GM18868 (cell line): ENCODE measurements around the gene CELA2A.
"Not testable (repeated sequence)": the region's sequence is repeated elsewhere in the genome, so short reads cannot be mapped to it uniquely, and the experiment has no call there.

Experiments used
- ATAC-seq: cut with Tn5 transposase; IDR thresholded peaks from one replicate; pipeline ENCODE4 v1.9.1; 2021; ENCODE audit warnings: mild to moderate bottlenecking, moderate library complexity; ENCODE audit not compliant: unreplicated experiment

The CELA2A gene

DNA sequence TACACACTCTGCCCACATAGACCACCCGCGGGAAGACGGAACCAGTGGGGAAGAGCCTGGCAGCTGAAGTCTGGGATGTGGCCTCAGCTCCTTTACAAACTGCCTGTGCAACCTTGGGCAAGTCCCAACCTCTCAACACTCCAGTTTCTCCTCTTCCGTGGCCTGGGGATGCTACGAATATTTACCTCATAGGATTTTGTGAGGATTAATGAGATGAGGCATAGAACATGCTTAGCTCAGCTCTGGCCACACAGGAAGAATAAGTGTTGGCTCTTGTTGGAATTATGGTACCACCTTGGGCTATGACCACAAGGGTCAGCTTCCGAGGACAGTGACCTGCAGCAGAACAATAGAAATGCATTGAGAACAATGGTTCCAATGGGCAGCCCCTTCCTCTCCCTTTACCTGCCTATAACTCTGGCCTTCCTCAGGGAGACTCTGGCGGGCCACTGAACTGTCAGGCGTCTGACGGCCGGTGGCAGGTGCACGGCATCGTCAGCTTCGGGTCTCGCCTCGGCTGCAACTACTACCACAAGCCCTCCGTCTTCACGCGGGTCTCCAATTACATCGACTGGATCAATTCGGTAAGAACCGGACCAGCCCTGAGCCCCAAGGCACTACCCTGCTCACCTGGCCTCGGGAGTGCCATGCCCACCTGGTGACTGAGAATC is 10.6 kb downstream of the CELA2A start:
- not testable (repeated sequence) for ATAC-seq

GRCh38 chr1:15468145-15468544 is 11.6 kb downstream of the CELA2A start:
- no peak for ATAC-seq

DNA sequence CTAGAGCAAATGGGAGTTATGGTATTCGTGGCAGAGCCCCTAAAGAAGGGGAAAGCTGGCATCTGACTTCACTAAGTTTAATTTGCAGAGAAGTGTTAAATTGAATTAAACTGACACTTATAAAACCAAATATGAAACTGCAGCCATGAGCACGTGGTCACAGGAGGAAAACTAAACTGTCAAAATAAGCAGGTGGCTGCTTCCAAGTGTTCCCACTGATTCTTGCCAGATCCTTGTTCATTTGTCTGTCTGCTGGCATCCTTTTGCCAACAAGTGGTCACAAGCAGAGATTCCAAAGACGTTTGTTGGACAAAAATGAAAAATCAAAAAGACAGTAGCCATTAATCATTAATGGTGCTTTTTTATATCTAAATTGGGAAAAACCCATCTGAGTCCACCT is 12.8 kb downstream of the CELA2A start:
- no peak for ATAC-seq

DNA sequence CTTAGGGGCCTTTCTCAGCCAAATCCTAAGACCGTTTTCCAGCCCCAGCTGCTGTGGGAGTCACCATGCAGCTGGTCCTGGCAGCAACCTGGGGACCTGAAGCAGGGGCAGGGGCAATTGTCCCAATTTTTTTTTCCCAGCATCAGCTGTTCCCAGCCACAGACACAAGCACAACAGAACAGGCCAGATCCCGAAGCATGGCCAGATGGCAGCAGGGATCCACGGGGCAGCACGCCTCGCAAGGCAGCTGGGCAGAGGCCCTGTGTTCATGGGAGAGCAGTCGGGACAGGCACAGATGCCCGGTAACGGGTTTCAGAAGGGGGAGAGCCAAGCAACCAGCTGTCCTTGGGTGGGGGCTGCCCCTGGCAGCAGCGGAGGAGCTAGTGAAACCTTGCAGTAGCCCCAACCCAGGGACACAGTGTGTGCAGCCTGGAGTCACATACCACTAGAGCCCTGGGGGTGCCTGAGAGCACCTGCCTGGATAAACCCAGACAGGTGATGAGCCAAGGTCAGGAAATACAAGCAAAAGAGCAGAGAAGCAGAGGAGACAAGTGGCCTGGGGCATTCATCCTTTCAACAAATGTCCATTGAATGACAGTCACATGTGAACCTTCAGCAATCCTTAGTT is 13.4 kb downstream of the CELA2A start:
- ATAC-seq, result not testable (repeated sequence)

DNA sequence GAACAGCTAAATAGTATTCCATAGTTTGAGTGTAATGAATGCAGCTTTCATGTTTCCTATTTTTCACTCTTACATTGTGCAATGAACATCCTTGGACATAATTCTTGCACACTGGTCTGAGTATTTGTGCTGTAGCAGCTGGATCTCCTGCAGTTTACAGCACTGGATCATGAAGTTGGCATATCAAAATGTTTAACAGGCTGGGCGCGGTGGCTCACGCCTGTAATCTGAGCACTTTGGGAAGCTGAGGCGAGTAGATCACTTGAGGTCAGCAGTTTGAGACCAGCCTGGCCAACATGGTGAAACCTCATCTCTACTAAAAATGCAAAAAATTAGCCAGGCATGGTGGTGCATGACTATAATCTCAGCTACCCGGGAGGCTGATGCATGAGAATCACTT is 14.5 kb downstream of the CELA2A start:
- ATAC-seq, result not testable (repeated sequence)

DNA sequence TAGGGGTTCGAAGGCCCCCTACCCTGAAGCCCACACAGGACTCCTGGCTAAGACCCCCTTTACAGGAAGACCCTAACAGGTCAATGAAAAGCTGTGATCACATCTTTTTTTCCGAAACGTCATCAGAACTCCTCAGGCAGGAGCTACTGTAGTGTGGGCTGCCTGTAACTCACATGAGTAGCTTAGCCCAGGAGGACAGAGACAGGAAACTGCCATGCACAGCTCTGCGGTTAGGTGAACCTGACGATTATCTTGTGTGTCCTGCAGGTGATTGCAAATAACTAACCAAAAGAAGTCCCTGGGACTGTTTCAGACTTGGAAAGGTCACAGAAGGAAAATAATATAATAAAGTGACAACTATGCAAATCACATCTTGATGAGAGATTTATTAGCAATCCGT is 15.2 kb downstream of the CELA2A start:
- ATAC-seq, result not testable (repeated sequence)

- no peak for ATAC-seq
Measured at GRCh38 chr1:15472587-15472986, 16.1 kb downstream of the CELA2A start.

GRCh38 chr1:15475752-15476314 is 19.3 kb downstream of the CELA2A start, which contains the start of gene CELA2B:
TSS of gene CELA2B (plus strand) at chr1:15476104. CDS start at chr1:15476126, 22 bp downstream.
- no peak for ATAC-seq

DNA sequence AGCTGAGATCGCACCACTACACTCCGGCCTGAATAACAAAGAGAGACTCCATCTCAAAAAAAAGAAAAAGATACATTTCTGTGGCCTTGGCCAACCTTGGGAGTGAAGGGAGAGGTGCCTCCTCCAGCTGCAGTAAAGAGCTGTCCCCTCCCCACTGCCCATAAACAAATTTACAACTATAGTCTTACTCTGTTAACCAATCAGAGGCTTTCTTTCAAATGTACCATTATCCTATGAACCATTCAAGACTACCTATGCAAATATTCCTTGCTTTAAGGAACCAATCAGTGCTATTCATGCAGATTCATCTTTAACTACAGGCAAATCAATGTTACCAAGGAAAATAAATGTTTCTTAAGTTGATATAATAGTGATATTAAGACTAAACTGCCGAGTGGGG is 20.4 kb downstream of the CELA2A start:
- no peak for ATAC-seq

- no peak for ATAC-seq
Measured at GRCh38 chr1:15477646-15478212, 21.2 kb downstream of the CELA2A start.

GRCh38 chr1:15479654-15480347 is 23.3 kb downstream of the CELA2A start:
- no peak for ATAC-seq

DNA sequence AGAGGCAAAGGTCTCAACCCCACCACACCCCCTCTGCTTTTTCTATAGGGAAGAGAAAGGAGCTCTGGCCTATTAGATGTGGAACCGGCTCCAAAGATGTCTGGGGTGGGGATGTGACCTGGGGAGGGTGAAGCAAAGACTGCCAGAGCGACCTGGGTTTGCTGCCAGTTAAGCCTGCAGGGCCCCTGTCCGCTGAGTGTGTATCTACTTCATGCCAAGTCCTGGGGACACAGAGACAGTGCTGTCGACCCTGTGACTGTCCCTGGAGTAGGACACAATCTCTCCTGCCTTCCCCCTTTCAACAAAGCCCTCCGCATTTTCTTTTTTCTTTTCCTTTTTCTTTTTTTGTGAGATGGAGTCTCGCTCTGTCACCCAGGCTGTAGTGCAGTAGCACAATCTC is 25.9 kb downstream of the CELA2A start:
- ATAC-seq, result not testable (repeated sequence)

GRCh38 chr1:15482983-15483543 is 26.5 kb downstream of the CELA2A start:
- not testable (repeated sequence) for ATAC-seq

DNA sequence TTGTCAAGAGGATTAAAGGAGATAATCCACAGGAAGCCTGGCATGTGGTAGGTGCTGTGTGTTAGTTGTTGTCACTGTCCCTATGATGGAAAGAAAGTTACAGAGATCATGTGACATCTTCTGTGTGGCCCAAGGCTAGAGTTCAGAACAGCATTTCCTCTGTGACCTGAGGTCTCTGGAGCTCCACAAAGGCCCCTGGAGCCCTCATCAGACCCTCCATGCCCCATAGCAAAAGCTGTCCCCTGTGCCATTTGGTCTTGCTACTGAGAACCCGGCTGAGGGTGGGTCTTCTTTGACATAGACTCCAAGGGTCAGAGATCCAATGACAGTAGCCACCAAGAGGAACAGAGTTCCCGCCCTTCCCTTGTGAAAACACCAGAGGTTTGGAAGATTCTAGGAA is 27.4 kb downstream of the CELA2A start:
- no peak for ATAC-seq

DNA sequence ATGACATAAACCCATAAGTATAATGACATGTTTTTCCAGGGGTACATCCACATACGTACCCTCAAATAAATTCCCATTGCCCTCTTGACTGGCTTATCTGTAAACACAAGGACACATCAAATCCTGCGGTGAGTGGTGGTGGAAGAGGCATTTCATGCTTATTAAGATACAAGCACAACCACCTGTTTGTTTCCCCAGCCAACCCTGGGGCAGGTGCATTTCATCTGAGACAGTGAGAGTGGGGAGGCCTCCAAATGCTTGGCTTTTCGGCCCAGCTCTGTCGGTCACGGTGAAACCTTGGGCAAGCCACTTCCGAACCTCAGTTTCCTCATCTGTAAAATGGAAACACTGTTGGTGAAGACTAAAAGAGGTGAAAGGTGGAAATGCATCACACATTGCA is 27.9 kb downstream of the CELA2A start:
- not testable (repeated sequence) for ATAC-seq

DNA sequence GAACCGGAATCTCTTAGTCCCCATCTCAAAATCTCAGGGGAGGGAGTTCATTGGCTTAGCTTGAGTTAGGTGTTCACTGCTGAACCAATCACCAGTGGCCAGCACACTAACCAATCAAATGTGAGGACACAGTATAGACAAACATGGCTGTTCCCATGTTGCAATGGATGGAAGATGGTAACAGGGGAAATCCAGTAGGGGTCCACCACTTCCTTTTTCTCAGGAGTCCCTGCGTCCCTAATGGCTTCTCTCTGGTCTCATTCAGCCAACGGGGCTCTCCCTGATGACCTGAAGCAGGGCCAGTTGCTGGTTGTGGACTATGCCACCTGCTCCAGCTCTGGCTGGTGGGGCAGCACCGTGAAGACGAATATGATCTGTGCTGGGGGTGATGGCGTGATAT is 29.1 kb downstream of the CELA2A start:
- no peak for ATAC-seq

DNA sequence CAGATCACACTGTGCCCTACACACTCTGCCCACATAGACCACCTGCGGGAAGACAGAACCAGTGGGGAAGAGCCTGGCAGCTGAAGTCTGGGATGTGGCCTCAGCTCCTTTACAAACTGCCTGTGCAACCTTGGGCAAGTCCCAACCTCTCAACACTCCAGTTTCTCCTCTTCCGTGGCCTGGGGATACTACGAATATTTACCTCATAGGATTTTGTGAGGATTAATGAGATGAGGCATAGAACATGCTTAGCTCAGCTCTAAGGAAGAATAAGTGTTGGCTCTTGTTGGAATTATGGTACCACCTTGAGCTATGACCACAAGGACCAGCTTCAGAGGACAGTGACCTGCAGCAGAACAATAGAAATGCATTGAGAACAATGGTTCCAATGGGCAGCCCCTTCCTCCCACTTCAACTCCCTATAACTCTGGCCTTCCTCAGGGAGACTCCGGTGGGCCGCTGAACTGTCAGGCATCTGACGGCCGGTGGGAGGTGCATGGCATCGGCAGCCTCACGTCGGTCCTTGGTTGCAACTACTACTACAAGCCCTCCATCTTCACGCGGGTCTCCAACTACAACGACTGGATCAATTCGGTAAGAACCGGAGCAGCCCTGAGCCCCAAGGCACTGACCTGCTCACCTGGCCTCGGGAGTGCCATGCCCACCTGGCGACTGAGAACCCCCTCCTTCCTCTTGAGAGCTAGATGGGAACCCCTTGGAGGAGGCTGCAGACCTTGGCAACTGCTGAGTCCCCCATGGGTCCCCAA is 30.5 kb downstream of the CELA2A start:
- not testable (repeated sequence) for ATAC-seq

DNA sequence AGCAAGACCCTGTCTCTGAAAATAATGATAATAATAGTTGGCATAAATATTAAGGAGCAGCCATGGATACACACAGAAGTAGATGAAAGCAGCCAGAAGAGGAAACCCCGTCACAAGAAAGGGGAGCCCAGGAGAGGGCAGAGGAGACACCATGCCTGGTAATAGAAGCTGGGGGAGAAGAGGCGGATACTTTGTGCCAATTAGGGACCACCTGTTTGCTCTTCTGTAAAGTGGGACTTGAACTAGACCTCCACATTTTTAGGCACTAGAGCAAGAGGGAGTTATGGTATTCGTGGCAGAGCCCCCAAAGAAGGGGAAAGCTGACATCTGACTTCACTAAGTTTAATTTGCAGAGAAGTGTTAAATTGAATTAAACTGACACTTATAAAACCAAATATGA is 31.8 kb downstream of the CELA2A start:
- no peak for ATAC-seq

- no peak for ATAC-seq
Measured at GRCh38 chr1:15489052-15489736, 32.7 kb downstream of the CELA2A start.

GRCh38 chr1:15491010-15491409 is 34.5 kb downstream of the CELA2A start:
- ATAC-seq, result not testable (repeated sequence)
